Activated naive CD4-positive, alpha-beta T cell treated with anti-CD3 and anti-CD28 coated beads, Interleukin-2, amount 50 U/mL, for 24 hours (primary cell): Measurements from ENCODE around the gene OR12D3.

ENCODE experiments used
- H3K27ac Mint-ChIP-seq: one replicate; pipeline ENCODE4 v1.8.0; 2021; ENCODE audit warnings: mild to moderate bottlenecking, mixed read lengths
- H3K27me3 Mint-ChIP-seq: one replicate; pipeline ENCODE4 v1.8.0; 2021; ENCODE audit warnings: mixed read lengths
- H3K36me3 Mint-ChIP-seq: one replicate; pipeline ENCODE4 v1.8.0; 2021; ENCODE audit warnings: mixed read lengths
- H3K4me1 Mint-ChIP-seq: one replicate; pipeline ENCODE4 v1.8.0; 2021; ENCODE audit warnings: mixed read lengths
- H3K4me3 Mint-ChIP-seq: one replicate; pipeline ENCODE4 v1.8.0; 2021; ENCODE audit warnings: mild to moderate bottlenecking, mixed read lengths
- H3K9me3 Mint-ChIP-seq: one replicate; pipeline ENCODE4 v1.8.0; 2021; ENCODE audit warnings: mixed read lengths

OR12D3 gene

DNA sequence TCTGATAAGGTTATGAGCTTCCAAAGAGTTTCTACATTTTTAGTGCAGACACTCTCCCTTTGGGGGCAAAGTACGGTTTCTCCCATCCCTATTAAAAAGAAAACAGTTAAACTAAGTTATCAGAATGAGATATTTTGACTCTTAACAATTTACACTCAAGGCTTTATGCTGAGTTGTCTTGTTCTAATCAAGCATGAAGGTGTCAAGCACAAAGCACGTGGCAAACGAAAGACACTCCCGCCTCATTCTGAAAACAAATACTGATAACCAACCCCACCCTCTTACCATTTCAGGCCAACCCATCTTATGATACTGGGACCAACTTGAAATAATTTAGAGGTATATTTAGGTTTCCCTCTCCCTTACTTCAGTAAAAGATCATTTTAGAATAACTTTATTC, 49.3 kb downstream of the OR12D3 start:
- Mint-ChIP-seq H3K9me3 (no peaks in the 10 kb centered on the region), H3K27me3 (peaks cover 42% of the 10 kb centered on the region)

More for the DNA sequence above, 49.3 kb downstream of the OR12D3 start:
- Mint-ChIP-seq H3K27ac (no peak overlapping the region), H3K36me3 (no peaks in the 10 kb centered on the region), H3K4me1 (no peaks in the 10 kb centered on the region), H3K4me3 (no peak overlapping the region)
